C4-2B (cell line): ENCODE data around the gene ITGA6.

Source experiments
- CTCF ChIP-seq: fragments of 450-650 bp; conservative IDR thresholded peaks from 2 replicates; pipeline ENCODE4 v1.5.1; 2017; ENCODE audit warnings: mild to moderate bottlenecking
- ZFX ChIP-seq: fragments of 450-650 bp; IDR thresholded peaks from 2 replicates; pipeline ENCODE4 v1.6.1; 2017

GRCh38 chr2:172448544-172449267, 21.3 kb downstream of the ITGA6 start:
- TF ChIP-seq CTCF (no peak), ZFX (no peak)
